IPS-18a (cell line): ENCODE results near the gene SLC22A7.

Experiments
- H3K27ac ChIP-seq: one replicate; pipeline ENCODE4 v1.5.1; 2013; ENCODE audit warnings: low read length
- H3K27me3 ChIP-seq: one replicate; pipeline ENCODE4 v1.6.1; 2013; ENCODE audit warnings: mild to moderate bottlenecking, low read length; ENCODE audit not compliant: control insufficient read depth, insufficient read depth
- H3K36me3 ChIP-seq: one replicate; pipeline ENCODE4 v1.6.1; 2013; ENCODE audit warnings: low read depth, low read length; ENCODE audit not compliant: control insufficient read depth
- H3K4me1 ChIP-seq: one replicate; pipeline ENCODE4 v1.6.1; 2013; ENCODE audit warnings: low read depth, low read length; ENCODE audit not compliant: control insufficient read depth
- H3K4me3 ChIP-seq: one replicate; pipeline ENCODE4 v1.5.1; 2013; ENCODE audit warnings: low read length
- H3K9ac ChIP-seq: one replicate; pipeline ENCODE4 v1.6.1; 2013; ENCODE audit warnings: mild to moderate bottlenecking, low read length, moderate library complexity
- H3K9me3 ChIP-seq: one replicate; pipeline ENCODE4 v1.6.1; 2013; ENCODE audit warnings: low read depth, low read length; ENCODE audit not compliant: control insufficient read depth

Gene SLC22A7

GRCh38 chr6:43286980-43287716, 10.9 kb upstream of the SLC22A7 start:
- Histone ChIP-seq H3K36me3 (no peaks in the 10 kb centered on the region), H3K9ac (no peak overlapping the region), H3K9me3 (no peaks in the 10 kb centered on the region), H3K27ac (no peak overlapping the region), H3K27me3 (no peaks in the 10 kb centered on the region), H3K4me1 (no peaks in the 10 kb centered on the region), H3K4me3 (no peak overlapping the region)

- H3K27me3 ChIP-seq: no peaks in the 10 kb centered on the region
- H3K27ac ChIP-seq: no peak overlapping the region
- H3K9ac ChIP-seq: no peak overlapping the region
- no peaks in the 10 kb centered on the region for H3K9me3 ChIP-seq
- no peaks in the 10 kb centered on the region for H3K4me1 ChIP-seq
- H3K36me3 ChIP-seq: no peaks in the 10 kb centered on the region
- no peak overlapping the region for H3K4me3 ChIP-seq
Measured at GRCh38 chr6:43287717-43288679, 10.1 kb upstream of the SLC22A7 start.

- Histone ChIP-seq H3K27me3 (no peaks in the 10 kb centered on the region), H3K9me3 (no peaks in the 10 kb centered on the region), H3K4me3 (no peak overlapping the region), H3K9ac (no peak overlapping the region), H3K36me3 (no peaks in the 10 kb centered on the region), H3K27ac (no peak overlapping the region), H3K4me1 (no peaks in the 10 kb centered on the region)
Measured at GRCh38 chr6:43290339-43290904, 7.6 kb upstream of the SLC22A7 start.

DNA sequence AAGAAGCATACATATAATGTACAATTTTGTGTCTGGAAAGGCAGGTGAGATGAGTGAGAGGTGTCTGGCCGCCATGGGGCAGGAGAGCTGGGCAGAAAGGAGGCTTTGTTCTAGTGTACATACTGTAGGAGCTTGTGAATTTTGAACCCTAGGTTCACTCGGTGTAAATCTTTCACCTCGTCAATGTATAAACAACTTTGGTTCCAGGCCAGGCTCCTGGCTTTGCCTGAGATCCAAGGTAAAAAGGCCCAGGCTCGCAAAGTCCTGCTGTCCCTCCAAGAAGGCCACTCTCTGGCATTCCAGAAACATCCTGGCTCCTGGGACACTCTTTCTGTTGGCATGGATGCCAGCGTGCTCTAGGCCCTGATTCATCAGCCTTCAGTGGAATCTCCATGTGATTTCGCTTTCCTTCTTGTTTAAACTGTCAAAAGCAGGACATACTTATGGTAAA, 7.1 kb upstream of the SLC22A7 start:
- H3K27me3 ChIP-seq: no peaks in the 10 kb centered on the region
- H3K36me3 ChIP-seq: no peaks in the 10 kb centered on the region
- H3K27ac ChIP-seq: no peak overlapping the region
- H3K4me1 ChIP-seq: no peaks in the 10 kb centered on the region
- H3K4me3 ChIP-seq: no peak overlapping the region
- no peaks in the 10 kb centered on the region for H3K9me3 ChIP-seq
- no peak overlapping the region for H3K9ac ChIP-seq

GRCh38 chr6:43291708-43292107, 6.4 kb upstream of the SLC22A7 start:
- Histone ChIP-seq H3K9ac (no peak overlapping the region), H3K27me3 (no peaks in the 10 kb centered on the region), H3K9me3 (no peaks in the 10 kb centered on the region), H3K27ac (no peak overlapping the region), H3K36me3 (no peaks in the 10 kb centered on the region), H3K4me1 (no peaks in the 10 kb centered on the region), H3K4me3 (no peak overlapping the region)

GRCh38 chr6:43292341-43292740, 5.7 kb upstream of the SLC22A7 start:
- Histone ChIP-seq H3K9ac (no peak overlapping the region), H3K4me1 (no peaks in the 10 kb centered on the region), H3K36me3 (no peaks in the 10 kb centered on the region), H3K4me3 (no peak overlapping the region), H3K9me3 (no peaks in the 10 kb centered on the region), H3K27ac (no peak overlapping the region), H3K27me3 (no peaks in the 10 kb centered on the region)

GRCh38 chr6:43292763-43293318, 5.2 kb upstream of the SLC22A7 start:
- Histone ChIP-seq H3K36me3 (no peaks in the 10 kb centered on the region), H3K27me3 (no peaks in the 10 kb centered on the region), H3K4me1 (no peaks in the 10 kb centered on the region), H3K27ac (no peak overlapping the region), H3K9me3 (no peaks in the 10 kb centered on the region), H3K4me3 (no peak overlapping the region), H3K9ac (no peak overlapping the region)

GRCh38 chr6:43293698-43294097, 4.4 kb upstream of the SLC22A7 start:
- no peaks in the 10 kb centered on the region for H3K27me3 ChIP-seq
- no peaks in the 10 kb centered on the region for H3K9me3 ChIP-seq
- no peak overlapping the region for H3K4me3 ChIP-seq
- H3K4me1 ChIP-seq: no peaks in the 10 kb centered on the region
- H3K36me3 ChIP-seq: no peaks in the 10 kb centered on the region
- no peak overlapping the region for H3K27ac ChIP-seq
- H3K9ac ChIP-seq: no peak overlapping the region

DNA sequence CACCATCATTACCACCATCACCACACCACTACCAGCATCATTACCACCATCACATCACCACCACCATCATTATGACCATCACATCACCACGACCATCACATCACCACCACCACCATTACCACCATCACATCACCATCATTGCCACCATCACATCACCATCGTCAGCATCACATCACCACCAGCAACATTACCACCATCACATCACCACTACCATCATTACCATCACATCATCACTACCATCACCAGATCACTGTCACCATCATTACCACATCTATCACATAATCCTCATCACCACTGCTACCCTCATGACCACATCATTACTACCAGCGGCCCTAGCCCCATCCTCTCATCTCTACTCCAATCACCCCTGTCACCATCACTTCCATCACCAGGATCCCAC, 3.5 kb upstream of the SLC22A7 start:
- no peaks in the 10 kb centered on the region for H3K9me3 ChIP-seq
- H3K27ac ChIP-seq: no peak overlapping the region
- H3K27me3 ChIP-seq: no peaks in the 10 kb centered on the region
- no peak overlapping the region for H3K9ac ChIP-seq
- H3K4me1 ChIP-seq: no peaks in the 10 kb centered on the region
- no peaks in the 10 kb centered on the region for H3K36me3 ChIP-seq
- H3K4me3 ChIP-seq: no peak overlapping the region

GRCh38 chr6:43295456-43295855, 2.6 kb upstream of the SLC22A7 start:
- Histone ChIP-seq H3K4me1 (no peaks in the 10 kb centered on the region), H3K9ac (no peak overlapping the region), H3K27ac (no peak overlapping the region), H3K27me3 (no peaks in the 10 kb centered on the region), H3K9me3 (no peaks in the 10 kb centered on the region), H3K4me3 (no peak overlapping the region), H3K36me3 (no peaks in the 10 kb centered on the region)

DNA sequence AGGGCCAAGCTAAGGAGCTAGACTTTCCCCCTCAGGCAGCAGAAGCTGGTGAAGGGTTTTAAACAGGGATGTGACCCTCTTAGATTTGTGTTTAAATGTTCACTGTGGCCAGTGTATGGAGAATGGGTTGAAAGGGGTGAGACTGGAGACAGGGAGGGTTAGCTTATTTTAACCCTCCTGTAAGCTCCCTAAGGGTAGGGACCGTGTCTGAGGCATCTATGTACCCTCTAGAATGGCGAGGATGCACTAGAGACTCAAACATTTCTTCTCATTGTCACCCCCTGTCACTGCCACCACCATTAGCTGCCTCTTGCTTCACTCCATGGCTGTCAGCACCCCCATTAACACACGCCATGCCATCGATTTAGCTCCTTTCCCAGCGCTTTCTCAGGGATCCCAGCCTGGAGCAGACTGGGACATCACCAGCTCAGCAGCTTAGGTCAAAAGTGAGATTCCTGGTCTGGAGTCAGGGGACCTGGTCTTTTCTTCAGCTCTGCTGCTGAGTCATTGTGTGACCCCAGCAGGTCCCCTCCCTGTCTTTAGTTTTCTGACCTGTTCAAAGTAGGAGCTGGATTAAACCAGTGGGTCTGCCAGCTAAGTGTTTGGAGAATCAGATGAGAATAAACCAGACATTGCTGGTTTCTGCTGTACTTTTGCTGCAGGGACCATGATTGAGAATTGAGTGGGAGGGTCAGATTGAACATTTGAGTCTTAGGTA, 1.1 kb upstream of the SLC22A7 start:
- no peaks in the 10 kb centered on the region for H3K4me1 ChIP-seq
- H3K9me3 ChIP-seq: no peaks in the 10 kb centered on the region
- H3K9ac ChIP-seq: no peak overlapping the region
- no peaks in the 10 kb centered on the region for H3K27me3 ChIP-seq
- H3K27ac ChIP-seq: no peak overlapping the region
- no peak overlapping the region for H3K4me3 ChIP-seq
- no peaks in the 10 kb centered on the region for H3K36me3 ChIP-seq
